Hepatocyte (in vitro differentiated cells): ENCODE data around the gene MORN3. TPM values are rescaled to one million over a fixed set of nuclear protein-coding genes. Genes with fewer than 3 reads are reported as not detected.
"Not testable (repeated sequence)": the region's sequence is repeated elsewhere in the genome, so short reads cannot be mapped to it uniquely, and the experiment has no call there.

Source experiments
- DNase-seq: peaks from one replicate; pipeline ENCODE4 v3.0.0-alpha.2; 2016; ENCODE audit warnings: low spot score
- H2AFZ ChIP-seq: fragments of 200-600 bp; sonication (generic); 2 replicates; pipeline ENCODE4 v1.6.0; 2016; ENCODE audit warnings: antibody characterized with exemption, mild to moderate bottlenecking
- H3K27ac ChIP-seq: fragments of 200-600 bp; sonication (generic); 2 replicates; pipeline ENCODE4 v1.5.1; 2016; ENCODE audit warnings: mild to moderate bottlenecking
- H3K27me3 ChIP-seq: fragments of 200-600 bp; sonication (generic); 2 replicates; pipeline ENCODE4 v1.6.1; 2016
- H3K36me3 ChIP-seq: fragments of 200-600 bp; sonication (generic); replicated peaks from 2 replicates; pipeline ENCODE4 v1.5.1; 2016; ENCODE audit warnings: low read depth; ENCODE audit not compliant: insufficient read depth
- H3K4me1 ChIP-seq: fragments of 200-600 bp; sonication (generic); 2 replicates; pipeline ENCODE4 v1.5.1; 2016; ENCODE audit warnings: mild to moderate bottlenecking, moderate library complexity; ENCODE audit not compliant: insufficient read depth
- H3K4me2 ChIP-seq: fragments of 200-600 bp; sonication (generic); 2 replicates; pipeline ENCODE4 v1.6.0; 2016
- H3K4me3 ChIP-seq: fragments of 200-600 bp; sonication (generic); 2 replicates; pipeline ENCODE4 v1.5.1; 2016; ENCODE audit warnings: mild to moderate bottlenecking
- H3K79me2 ChIP-seq: fragments of 200-600 bp; sonication (generic); 2 replicates; pipeline ENCODE4 v1.6.0; 2017; ENCODE audit warnings: mild to moderate bottlenecking
- H3K9me2 ChIP-seq: fragments of 200-600 bp; sonication (generic); replicated peaks from 2 replicates; pipeline ENCODE4 v1.6.0; 2017; ENCODE audit warnings: mild to moderate bottlenecking; ENCODE audit not compliant: insufficient read depth
- H3K9me3 ChIP-seq: fragments of 200-600 bp; sonication (generic); 2 replicates; pipeline ENCODE4 v1.5.1; 2016; ENCODE audit warnings: low read depth, mild to moderate bottlenecking
- H4K20me1 ChIP-seq: fragments of 200-600 bp; sonication (generic); 2 replicates; pipeline ENCODE4 v1.6.0; 2016; ENCODE audit warnings: mild to moderate bottlenecking; ENCODE audit not compliant: insufficient read depth, poor library complexity, severe bottlenecking
- EZH2 ChIP-seq: fragments of 200-600 bp; sonication (generic); IDR thresholded peaks from 2 replicates; pipeline ENCODE4 v1.6.1; 2016; ENCODE audit warnings: antibody characterized with exemption, mild to moderate bottlenecking, borderline replicate concordance
- EZH2phosphoT487 ChIP-seq: fragments of 200-600 bp; sonication (generic); IDR thresholded peaks from one replicate; pipeline ENCODE4 v1.6.1; 2018; ENCODE audit warnings: antibody characterized with exemption, mild to moderate bottlenecking, low read depth, moderate library complexity; ENCODE audit not compliant: unreplicated experiment, severe bottlenecking
- WGBS: methylation state at CpG from one replicate; pipeline ENCODE4 v1.1.6; 2016; ENCODE audit warnings: low lambda C conversion rate; ENCODE audit errors: missing lambda C conversion rate; 5-methylcytosine and 5-hydroxymethylcytosine counted together
- polyA plus RNA-seq: library from polyadenylated mRNA; unstranded; fragments of >200 nt; fragmentation: Nextera tagmentation; extraction: Ambion mirVana; gene quantifications from 2 replicates; pipeline ENCODE4 v1.2.1, GENCODE V29; 2016
- total RNA-seq: library from RNA; depleted of rRNA; stranded (reverse); fragments of >200 nt; gene quantifications from 2 replicates; pipeline ENCODE4 v1.2.3, GENCODE V29; 2014
- TF ChIP-seq, protein P1 (sequence below): fragments of 200-600 bp; sonication (generic); IDR thresholded peaks from 2 replicates; pipeline ENCODE4 v1.5.1; 2016; ENCODE audit warnings: antibody characterized with exemption, mild to moderate bottlenecking; ENCODE audit not compliant: poor library complexity

The MORN3 gene
- total and polyA plus RNA-seq, 2 experiments from 2014 or later, result 0.10 to 0.27 TPM

DNA sequence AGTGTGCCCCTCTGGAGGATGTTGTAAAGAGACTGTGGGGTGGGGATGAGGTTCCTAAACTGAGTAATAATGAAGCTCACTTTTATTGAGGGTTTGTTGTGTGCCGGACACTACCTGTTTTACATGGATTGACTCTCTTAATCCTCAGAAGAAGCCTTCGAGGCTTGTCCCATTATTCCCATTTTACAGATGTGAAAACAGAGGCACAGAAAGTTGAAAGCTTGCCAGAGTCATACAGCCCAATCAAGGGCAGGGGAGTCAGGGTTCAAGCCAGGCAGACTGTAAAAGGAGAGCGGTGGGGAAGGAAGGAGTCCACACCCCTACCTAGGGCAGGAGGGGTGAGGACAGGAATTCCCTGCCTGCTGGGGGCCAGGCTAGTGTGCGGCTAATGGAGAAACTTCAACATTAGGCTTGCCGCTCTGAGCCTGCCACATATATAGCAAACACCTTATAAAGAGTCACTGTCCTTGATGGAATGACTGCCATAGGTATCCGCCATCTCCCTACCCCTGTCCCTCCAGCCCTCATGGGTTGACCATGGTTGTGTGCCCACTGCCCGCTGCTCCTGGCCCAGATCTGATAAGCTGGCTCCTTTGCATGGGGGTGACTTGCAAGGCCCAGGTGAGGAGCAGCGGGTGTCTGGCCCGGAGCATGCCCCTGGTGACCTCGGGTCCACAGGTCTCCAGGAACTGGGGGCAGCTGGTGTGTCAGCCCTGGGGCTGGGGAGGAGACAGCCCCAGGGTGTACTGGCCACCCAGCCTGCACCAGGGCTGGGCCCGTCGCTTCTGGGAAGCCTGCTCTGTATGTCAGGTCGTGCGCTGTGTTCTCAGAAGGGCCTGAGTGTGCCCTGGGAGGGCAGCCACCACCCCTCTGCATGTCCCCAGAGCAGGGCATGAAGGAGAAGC is 30.9 kb downstream of the MORN3 start:
- DNase-seq, result no peak
- Histone ChIP-seq H3K9me2 (no peaks in the 10 kb centered on the region), H3K4me3 (no peak overlapping the region), H3K4me1 (no peaks in the 10 kb centered on the region), H3K9me3 (no peaks in the 10 kb centered on the region), H4K20me1 (no peaks in the 10 kb centered on the region), H3K36me3 (no peaks in the 10 kb centered on the region), H3K27ac (no peak overlapping the region), H3K79me2 (peaks cover 37% of the 10 kb centered on the region), H3K4me2 (no peak overlapping the region), H3K27me3 (no peaks in the 10 kb centered on the region), H2AFZ (no peak overlapping the region)
- TF ChIP-seq, protein P1, sequence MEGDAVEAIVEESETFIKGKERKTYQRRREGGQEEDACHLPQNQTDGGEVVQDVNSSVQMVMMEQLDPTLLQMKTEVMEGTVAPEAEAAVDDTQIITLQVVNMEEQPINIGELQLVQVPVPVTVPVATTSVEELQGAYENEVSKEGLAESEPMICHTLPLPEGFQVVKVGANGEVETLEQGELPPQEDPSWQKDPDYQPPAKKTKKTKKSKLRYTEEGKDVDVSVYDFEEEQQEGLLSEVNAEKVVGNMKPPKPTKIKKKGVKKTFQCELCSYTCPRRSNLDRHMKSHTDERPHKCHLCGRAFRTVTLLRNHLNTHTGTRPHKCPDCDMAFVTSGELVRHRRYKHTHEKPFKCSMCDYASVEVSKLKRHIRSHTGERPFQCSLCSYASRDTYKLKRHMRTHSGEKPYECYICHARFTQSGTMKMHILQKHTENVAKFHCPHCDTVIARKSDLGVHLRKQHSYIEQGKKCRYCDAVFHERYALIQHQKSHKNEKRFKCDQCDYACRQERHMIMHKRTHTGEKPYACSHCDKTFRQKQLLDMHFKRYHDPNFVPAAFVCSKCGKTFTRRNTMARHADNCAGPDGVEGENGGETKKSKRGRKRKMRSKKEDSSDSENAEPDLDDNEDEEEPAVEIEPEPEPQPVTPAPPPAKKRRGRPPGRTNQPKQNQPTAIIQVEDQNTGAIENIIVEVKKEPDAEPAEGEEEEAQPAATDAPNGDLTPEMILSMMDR, result no peak
- TF ChIP-seq EZH2 (no peak), EZH2phosphoT487 (no peak)
- WGBS, result 93% methylated on average over 14 of the region's 14 CpGs

DNA sequence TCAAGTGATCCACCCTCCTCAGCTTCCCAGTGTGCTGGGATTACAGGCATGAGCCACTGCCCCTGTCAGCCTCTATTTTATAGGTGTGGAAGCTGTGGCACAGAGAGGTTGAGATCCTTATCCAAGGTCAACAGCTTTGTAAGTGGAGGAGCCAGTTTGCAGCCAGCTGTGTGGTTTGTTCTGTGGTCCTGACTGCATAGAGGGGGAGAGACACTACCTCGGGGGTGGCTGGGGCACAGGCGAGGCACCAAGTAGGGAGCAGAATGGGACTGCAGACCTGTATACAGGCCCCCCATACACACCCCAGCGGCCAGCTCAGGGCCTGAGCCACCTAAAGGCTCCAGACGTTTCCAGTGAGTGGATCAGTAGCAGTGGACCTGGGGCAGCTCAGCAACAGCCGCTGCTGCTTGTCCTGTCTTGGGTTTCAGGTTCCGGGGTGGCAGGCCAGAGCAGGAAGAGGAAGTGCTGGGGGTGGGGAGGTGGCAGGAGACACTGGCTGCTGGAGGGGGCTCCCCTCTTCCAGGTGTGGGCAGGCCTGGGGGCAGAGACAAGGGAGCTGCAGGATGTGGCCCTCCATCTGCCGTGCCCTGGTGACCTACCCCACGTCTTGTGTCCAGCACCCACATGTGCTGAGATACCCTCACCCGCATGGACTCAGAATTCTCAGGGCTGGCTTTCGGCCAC is 32.1 kb downstream of the MORN3 start:
- Histone ChIP-seq H3K27ac (no peak overlapping the region), H3K4me1 (peaks cover 12% of the 10 kb centered on the region), H3K4me2 (no peak overlapping the region), H3K36me3 (no peaks in the 10 kb centered on the region), H3K27me3 (no peaks in the 10 kb centered on the region), H4K20me1 (no peaks in the 10 kb centered on the region), H3K4me3 (no peak overlapping the region), H3K9me2 (no peaks in the 10 kb centered on the region), H3K79me2 (peaks cover 37% of the 10 kb centered on the region), H2AFZ (no peak overlapping the region), H3K9me3 (no peaks in the 10 kb centered on the region)
- no peak for DNase-seq
- TF ChIP-seq EZH2 (no peak), EZH2phosphoT487 (no peak)
- TF ChIP-seq, protein P1, result no peak
- WGBS, result 81% methylated on average over 8 of the region's 10 CpGs

DNA sequence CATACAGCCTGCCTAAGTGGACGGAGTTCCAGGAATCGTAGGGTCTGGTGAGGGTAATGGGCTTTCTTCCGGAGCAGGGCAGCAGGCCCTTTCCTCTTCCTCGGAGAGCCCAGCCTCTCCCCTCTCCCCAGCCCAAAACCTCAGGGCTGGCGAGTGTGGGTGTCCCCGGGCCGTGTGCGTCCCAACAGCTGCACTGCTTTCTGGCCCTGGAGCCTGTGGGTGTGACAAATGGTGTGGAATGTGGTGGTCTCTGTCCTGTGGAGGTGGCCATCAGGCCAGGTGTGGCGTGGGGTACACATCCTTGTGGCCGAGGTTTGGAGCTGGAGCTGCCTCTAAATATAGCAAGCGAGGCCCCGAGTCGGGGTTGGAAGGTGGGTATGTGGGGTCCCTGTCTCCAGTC is 34.6 kb downstream of the MORN3 start:
- H2AFZ ChIP-seq, result no peak overlapping the region
- no peak overlapping the region for H3K4me3 ChIP-seq
- no peaks in the 10 kb centered on the region for H3K27me3 ChIP-seq
- H3K36me3 ChIP-seq, result no peaks in the 10 kb centered on the region
- no peak for DNase-seq
- H3K79me2 ChIP-seq, result peaks cover 57% of the 10 kb centered on the region
- TF ChIP-seq EZH2phosphoT487, result no peak
- no peak for TF ChIP-seq EZH2
- TF ChIP-seq, protein P1, result no peak
- no peak overlapping the region for H3K4me2 ChIP-seq
- 97% methylated on average over 13 of the region's 13 CpGs for WGBS
- H4K20me1 ChIP-seq, result no peaks in the 10 kb centered on the region
- H3K9me3 ChIP-seq, result no peaks in the 10 kb centered on the region
- no peak overlapping the region for H3K27ac ChIP-seq
- H3K4me1 ChIP-seq, result peaks cover 12% of the 10 kb centered on the region
- H3K9me2 ChIP-seq, result no peaks in the 10 kb centered on the region

GRCh38 chr12:121633833-121634196 is 35.6 kb downstream of the MORN3 start:
- H2AFZ ChIP-seq, H3K36me3 ChIP-seq, H3K9me2 ChIP-seq, DNase-seq, H4K20me1 ChIP-seq, H3K9me3 ChIP-seq, H3K27me3 ChIP-seq, H3K4me3 ChIP-seq, H3K27ac ChIP-seq, H3K4me2 ChIP-seq: not testable (repeated sequence)
- peaks cover 20% of the 10 kb centered on the region for H3K4me1 ChIP-seq
- peaks cover 63% of the 10 kb centered on the region for H3K79me2 ChIP-seq
- 90% methylated on average over 2 of the region's 11 CpGs for WGBS
